ENCODE measurements around the gene INPP5A. TPM values are rescaled to one million over a fixed set of nuclear protein-coding genes. Genes with fewer than 3 reads are reported as not detected.
"Not testable (repeated sequence)": the region's sequence is repeated elsewhere in the genome, so short reads cannot be mapped to it uniquely, and the experiment has no call there.

INPP5A gene
- total RNA-seq, 4 donors from 2014 or later = 31.2 to 51.8 (median 41.5) TPM

GRCh38 chr10:132669208-132669861 lies 131.7 kb downstream of the INPP5A start:
- no peak overlapping the region for H3K4me3 ChIP-seq (ENCODE audit: low read depth, poor library complexity, severe bottlenecking)
- intact Hi-C loops (cut with DNase I; ENCODE audit: low total_unique reads) = no loop called here
- no peak for TF ChIP-seq POLR2A (IDR thresholded peaks at IDR 0.05)
- TF ChIP-seq, protein P1, sequence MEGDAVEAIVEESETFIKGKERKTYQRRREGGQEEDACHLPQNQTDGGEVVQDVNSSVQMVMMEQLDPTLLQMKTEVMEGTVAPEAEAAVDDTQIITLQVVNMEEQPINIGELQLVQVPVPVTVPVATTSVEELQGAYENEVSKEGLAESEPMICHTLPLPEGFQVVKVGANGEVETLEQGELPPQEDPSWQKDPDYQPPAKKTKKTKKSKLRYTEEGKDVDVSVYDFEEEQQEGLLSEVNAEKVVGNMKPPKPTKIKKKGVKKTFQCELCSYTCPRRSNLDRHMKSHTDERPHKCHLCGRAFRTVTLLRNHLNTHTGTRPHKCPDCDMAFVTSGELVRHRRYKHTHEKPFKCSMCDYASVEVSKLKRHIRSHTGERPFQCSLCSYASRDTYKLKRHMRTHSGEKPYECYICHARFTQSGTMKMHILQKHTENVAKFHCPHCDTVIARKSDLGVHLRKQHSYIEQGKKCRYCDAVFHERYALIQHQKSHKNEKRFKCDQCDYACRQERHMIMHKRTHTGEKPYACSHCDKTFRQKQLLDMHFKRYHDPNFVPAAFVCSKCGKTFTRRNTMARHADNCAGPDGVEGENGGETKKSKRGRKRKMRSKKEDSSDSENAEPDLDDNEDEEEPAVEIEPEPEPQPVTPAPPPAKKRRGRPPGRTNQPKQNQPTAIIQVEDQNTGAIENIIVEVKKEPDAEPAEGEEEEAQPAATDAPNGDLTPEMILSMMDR (IDR thresholded peaks at IDR 0.05) = no peak
- 89 to 90% methylated on average over 23 of the region's 23 CpGs for WGBS, 2 donors
- peak in 1 of 2 donors; percentile 80 for DNase-seq (ENCODE audit: low spot score in 2 of 2)

GRCh38 chr10:132670546-132671227 lies 133.1 kb downstream of the INPP5A start:
- peak in 1 of 2 donors; percentile 49 for DNase-seq (ENCODE audit: low spot score in 2 of 2)
- no peak overlapping the region for H3K4me3 ChIP-seq (ENCODE audit: low read depth, poor library complexity, severe bottlenecking)
- TF ChIP-seq, protein P1 (IDR thresholded peaks at IDR 0.05) = no peak
- TF ChIP-seq POLR2A (IDR thresholded peaks at IDR 0.05) = no peak
- 93 to 95% methylated on average over 12 of the region's 12 CpGs for WGBS, 2 donors
- intact Hi-C loops (cut with DNase I; ENCODE audit: low total_unique reads) = no loop called here

DNA sequence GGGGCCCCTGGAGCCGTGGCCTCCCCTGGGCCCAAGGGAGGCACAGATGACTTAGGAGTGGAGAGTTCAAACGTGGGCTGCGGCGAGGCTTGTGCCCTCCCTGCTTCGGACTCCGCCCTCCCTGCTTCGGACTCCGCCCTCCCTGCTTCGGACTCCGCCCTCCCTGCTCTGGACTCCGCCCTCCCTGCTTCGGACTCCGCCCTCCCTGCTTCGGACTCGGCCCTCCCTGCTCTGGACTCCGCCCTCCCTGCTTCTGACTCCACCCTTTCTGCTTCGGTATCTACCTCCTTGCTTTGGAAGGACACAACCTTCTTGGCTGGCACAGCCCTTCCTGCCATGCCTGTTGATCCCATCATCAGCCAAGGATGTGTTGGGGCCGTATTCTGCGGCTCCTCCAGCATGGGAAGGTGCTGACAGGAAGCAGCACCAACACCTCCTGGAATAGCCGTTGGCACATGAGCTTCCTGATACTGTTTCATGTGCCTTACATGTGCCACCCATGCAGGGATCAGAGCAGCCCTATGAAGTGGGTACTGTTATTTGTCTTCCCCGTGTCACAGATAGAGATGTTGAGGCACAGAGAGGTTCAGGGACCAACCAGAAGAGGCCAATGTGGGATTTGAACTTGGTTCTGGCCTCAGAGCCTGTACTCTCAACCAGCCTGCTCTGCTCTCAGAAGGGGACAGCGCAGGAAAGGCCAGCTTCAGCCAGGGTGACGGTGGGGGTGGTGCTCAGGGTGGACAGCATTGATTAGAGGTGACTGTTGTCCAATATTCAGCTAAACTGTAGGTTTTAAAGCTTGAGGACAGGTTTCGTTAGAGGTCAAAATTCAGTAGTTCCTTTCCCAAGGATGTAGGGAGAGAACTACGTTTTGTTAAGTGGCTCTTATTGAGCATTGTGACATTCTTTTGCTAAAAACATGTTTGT lies 133.9 kb downstream of the INPP5A start:
- 94% methylated on average over 25 of the region's 25 CpGs for WGBS, 2 donors
- intact Hi-C loops (cut with DNase I; ENCODE audit: low total_unique reads) = no loop called here
- no peak overlapping the region for H3K4me3 ChIP-seq (ENCODE audit: low read depth, poor library complexity, severe bottlenecking)
- peak in 1 of 2 donors; percentile 77 for DNase-seq (ENCODE audit: low spot score in 2 of 2)
- no peak for TF ChIP-seq POLR2A (IDR thresholded peaks at IDR 0.05)
- TF ChIP-seq, protein P1 (IDR thresholded peaks at IDR 0.05) = no peak

DNA sequence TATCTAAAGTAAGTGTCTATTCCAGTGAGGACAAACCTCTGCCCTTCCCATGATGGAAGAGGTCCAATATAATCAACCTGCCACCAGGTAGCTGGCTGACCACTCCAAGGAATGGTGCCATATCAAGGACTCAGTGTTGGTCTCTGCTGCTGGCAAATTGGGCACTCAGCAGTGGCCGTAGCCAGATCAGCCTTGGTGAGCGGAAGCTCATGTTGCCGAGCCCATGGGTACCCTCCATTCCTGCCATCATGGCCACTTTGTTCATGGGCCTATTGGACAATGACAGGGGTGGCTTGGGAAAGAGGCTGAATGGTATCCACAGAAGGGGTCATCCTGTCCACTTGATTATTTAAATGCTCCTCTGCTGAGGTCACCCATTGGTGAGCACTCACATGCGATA lies 136.2 kb downstream of the INPP5A start:
- whole genome bisulfite sequencing, 2 donors = 100% methylated on average over 4 of the region's 4 CpGs
- DNase-seq (ENCODE audit: low spot score in 2 of 2) = peak in 1 of 2 donors; percentile 42
- intact Hi-C loops (cut with DNase I; ENCODE audit: low total_unique reads); H3K4me3 ChIP-seq (ENCODE audit: low read depth, poor library complexity, severe bottlenecking): not testable (repeated sequence)

- 85 to 89% methylated on average over 9 of the region's 9 CpGs for WGBS, 2 donors
Measured at GRCh38 chr10:132674311-132674710, 136.7 kb downstream of the INPP5A start.

More at GRCh38 chr10:132674311-132674710, 136.7 kb downstream of the INPP5A start:
- no peak overlapping the region for H3K4me3 ChIP-seq (ENCODE audit: low read depth, poor library complexity, severe bottlenecking)
- intact Hi-C loops (cut with DNase I; ENCODE audit: low total_unique reads) = no loop called here
- peak in 1 of 2 donors; percentile 56 for DNase-seq (ENCODE audit: low spot score in 2 of 2)
- TF ChIP-seq, protein P1 (IDR thresholded peaks at IDR 0.05) = no peak
- no peak for TF ChIP-seq POLR2A (IDR thresholded peaks at IDR 0.05)

Measured in lower leg skin (tissue), 4 donors.